GM12891 (cell line): ENCODE measurements around the gene TBL1XR1.

Experiments used
- POLR2A ChIP-seq: IDR thresholded peaks from 2 replicates; pipeline ENCODE4 v1.6.1; 2011; ENCODE audit warnings: low read depth, low read length, control low read depth
- POLR2AphosphoS5 ChIP-seq: IDR thresholded peaks from 2 replicates; pipeline ENCODE4 v1.6.1; 2011; ENCODE audit warnings: low read depth, low read length, control low read depth

DNA sequence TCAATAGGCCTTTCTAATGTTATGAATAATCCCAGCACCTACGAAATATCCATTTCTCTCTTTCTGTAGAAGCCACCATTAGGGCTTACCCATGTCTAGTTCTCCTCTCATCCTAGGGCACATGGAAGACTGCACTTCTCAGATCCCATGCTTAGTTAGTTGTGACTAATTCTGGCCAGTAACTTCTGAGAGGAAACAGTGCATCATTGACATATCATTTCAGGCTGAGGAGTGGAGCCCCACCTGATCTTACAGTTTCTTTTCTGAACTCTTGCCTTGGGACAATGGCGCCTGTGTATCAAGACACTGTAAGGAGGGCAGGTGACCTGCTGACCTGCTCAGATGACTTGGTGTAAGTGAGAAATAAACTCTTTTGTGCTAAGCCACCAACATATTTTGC is 39.4 kb upstream of the TBL1XR1 start:
- TF ChIP-seq POLR2AphosphoS5 (no peak), POLR2A (no peak)
